Activated effector memory CD4-positive, alpha-beta T cell treated with anti-CD3 and anti-CD28 coated beads, Interleukin-2, amount 50 U/mL, for 16 hours (primary cell): ENCODE results near the gene ZBTB37.
"Not testable (repeated sequence)": the region's sequence is repeated elsewhere in the genome, so short reads cannot be mapped to it uniquely, and the experiment has no call there.

Experiments used
- DNase-seq: peaks from one replicate; pipeline ENCODE4 v3.0.0-alpha.2; 2020

ZBTB37 gene

DNA sequence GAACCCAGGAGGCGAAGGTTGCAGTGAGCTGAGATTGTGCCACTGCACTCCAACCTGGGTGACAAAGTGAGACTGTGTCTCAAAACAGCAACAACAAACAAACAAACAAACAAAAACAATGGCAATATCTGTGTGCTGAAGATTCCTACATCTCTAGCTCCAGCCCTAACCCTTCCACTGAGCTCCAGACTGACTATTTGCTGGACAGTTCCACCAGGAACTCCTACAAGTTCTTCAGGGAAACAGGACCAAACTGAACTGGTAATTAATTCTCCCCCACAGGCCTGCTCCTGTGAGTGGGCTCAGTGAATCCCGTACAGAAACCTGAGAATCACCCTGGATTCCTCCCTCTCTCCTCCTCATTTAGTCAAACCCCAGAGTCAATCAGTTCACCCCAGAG is 47.4 kb downstream of the ZBTB37 start:
- DNase-seq: no peak

DNA sequence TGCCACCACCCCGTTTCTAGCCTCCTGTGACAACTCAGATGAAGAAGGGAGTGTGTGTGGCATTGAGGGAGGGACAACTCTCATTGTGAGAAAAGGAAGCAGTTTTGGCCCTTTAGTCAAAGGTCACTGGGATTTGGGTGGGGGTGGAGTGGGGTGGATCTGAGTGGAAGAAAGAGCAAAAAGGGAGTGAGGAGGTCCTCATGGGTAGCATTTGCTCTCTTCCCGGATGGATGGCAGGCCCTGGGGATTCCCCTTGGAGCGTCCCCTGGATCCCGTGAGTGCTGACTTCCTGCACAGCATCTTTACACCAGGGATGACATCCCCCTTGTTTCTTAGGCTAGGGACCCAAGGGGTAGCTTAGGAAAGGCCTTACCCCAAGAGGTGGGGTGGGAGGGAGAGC is 48.5 kb downstream of the ZBTB37 start:
- no peak for DNase-seq

DNA sequence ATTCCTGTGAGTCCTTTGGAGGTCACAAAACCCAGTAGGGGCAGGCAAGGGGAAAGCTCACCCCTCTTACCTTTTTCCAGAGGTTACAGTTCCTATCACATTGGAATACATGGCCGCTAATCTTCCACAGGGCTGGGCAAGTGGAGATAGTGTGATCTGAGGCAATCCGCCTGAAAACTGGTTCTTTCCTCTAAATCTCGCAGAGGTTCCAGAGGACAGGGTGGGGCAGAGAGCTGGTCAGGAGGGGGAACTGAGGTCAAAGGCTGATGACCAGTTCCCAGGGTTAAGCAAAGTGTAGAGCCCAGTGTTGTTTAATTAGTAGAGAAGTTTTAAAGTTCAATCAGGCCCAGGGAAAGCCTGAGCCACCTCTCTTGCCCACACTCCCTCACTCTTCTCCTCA is 49.0 kb downstream of the ZBTB37 start, which contains the start of gene SERPINC1:
SERPINC1 (minus strand) TSS at position 179 of the 400 bp plus-strand sequence; CDS start at position 111, 68 bp downstream.
- DNase-seq: no peak

DNA sequence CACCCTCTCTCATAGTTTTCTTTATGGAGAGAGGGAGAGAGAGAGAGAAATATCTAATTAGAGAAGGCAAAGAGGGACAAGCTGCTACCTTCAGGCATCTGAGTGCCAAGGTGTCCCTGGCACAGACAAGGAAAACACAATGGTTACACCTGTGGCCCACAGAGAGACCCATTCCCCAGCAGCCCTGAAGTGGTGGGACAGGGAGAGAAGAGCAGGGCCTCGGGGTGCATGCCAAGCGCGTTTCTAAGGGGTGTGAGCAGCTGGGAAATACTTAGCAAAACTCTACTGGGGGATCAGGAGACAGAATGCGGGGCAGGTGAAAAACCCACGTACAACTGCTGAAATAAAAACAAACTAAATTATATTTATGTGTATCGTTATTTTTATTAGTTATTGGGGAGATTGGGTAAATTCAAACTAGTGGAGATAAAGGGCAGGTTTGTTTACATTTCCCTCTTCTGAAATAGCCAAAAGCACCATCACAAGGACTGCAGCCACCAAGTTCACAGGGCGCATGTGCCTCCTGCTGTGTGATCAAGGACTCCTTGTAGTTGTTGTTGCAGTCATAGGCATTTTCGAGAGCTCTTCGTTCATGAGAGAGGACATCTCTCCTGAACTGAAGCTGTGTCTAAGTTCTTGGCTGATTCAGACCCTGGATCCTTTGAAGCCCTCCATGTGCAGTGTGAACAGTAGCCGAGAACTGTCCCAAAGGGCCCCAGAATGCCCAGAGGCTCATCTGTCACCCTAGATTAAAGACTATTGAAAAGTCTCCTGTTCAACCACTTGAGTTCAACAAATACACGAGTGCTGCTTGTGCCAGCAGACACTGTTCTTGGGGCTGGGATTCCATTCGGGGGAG is 49.7 kb downstream of the ZBTB37 start:
- DNase-seq: no peak

DNA sequence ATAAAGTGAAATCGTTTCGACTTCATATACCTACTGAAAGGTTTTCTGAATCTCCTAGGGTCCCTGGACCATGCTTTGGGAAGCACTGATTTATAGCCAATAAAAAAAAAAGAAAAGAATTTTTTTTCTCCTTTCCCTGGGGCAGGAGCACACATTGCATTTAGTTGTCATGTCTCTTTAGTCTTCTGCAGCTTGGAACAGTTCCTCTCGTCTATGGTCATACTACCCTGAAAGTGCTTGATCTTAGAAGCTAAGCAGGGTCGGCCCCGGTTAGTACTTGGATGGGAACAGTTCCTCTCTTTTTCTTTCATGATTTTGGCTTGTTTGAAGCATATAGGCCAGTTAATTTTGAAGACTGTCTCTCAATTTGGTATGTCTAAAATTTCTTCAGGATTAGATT is 52.7 kb downstream of the ZBTB37 start:
- DNase-seq: no peak

DNA sequence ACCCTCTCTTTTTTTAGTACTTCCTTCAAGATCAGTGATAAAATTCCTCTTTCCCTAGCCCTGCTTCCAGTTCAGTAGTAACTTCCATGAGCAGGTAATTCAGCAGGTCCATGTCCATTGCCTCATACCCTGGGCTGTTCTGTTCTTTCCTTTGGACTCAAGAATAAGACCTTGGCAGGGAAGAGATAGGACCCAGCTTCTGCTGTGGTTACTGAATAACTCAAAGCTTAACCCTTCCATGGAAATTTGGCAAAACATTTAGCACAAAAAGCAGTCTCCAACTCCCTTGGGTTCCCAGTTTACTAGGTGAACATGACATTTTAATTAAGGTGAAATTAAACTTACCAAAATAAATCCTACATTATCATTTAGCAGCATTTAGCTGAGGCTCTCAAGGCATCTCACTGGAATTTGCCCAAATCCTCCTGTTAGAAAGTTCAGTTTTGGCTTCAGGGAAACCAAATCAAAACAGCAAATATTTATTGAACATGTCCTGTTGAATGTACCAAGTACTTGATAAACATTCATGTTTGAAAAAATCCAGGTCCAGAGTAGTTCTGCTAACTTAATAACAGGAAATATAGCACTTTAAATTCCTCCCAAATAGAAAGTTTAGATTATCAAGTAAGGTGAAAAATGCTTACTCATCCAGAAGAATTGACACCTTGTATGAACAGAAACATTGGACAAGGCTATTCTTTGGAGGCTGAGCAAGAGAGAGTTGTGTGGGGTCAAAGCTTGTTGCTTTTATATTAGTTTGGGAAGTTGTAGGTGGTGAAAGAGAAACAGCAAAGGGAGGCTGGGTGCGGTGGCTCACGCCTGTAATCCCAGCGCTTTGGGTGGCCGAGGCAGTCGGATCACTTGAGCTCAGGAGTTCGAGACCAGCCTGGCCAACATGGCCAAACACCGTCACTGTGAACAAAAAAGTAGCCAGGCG is 57.4 kb downstream of the ZBTB37 start:
- DNase-seq: no peak

DNA sequence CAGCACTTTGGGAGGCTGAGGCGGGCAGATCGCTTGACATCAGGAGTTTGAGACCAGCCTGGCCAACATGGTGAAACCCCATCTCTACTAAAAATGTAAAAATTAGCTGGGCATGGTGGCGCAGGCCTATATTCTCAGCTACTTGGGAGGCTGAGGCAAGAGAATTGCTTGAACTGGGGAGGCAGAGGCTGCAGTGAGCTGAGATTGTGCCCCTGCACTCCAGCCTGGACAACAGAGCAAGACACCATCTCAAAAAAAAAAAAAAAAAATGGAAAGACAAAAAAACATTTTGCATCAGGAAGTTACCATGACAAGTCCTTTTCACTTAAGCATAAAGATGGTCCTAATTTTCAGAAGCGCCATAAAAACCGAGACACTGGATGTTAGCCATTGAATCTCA is 62.4 kb downstream of the ZBTB37 start:
- DNase-seq: not testable (repeated sequence)

DNA sequence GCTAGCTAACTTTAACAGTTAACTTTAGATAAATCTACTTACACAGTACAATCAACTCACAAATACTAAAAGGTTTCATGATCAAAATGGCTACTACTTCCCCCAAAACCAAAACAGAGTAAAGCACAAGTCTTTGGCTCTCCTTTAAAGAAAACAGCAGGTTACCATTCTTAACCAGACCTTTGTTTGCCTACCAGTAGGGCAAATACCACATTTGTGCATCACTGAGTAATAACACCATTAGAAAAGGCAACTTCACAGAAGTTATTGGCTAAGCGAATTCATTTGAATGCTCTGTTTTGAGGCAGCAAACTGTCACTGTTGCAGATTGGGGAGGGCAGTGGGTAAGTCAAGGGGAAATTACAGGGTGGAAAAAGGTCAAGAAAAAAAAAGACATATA is 66.3 kb downstream of the ZBTB37 start:
- no peak for DNase-seq

DNA sequence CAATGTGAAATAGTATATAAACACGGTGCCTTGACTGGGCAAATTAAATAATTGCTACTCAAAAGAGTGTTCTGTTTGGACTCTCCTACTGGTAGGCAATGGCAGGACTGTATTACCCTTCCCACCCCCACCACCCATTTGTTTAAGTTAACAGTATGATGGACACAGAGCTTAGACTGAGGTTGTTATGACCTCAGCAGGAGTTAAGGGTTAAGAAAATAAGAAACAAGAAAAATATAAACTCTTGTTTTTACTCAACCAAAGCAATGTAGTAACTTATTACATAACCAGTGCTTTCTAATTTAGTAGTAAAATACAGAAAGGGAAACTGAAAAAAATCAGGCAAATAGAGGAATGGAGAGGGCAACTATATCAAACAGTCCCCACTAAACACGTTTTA is 68.9 kb downstream of the ZBTB37 start:
- DNase-seq: no peak

DNA sequence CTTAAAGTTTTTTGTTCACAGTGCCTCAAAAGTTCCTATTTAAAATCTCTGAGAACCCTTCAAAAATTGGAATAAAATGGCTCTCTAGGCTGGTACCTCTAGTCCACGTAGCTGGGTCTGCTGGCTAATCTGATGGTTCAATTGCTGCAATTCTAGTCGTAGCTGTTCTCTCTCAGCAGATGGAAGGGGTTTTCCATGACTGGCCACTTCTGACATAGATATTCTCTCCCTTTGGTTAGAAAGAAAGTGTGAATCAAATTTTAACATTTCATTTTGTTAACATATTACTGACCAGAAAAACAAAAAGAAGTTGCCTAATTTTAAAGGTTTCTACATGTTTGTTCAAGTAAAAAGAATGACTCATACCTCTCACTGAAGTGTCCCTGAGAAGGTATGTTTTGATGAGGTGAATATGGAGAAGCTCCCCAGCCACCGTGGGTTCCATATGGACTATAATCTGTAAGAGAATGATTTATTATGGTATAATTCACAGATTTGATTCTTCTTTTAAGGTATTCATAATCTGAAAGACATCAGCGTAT is 78.3 kb downstream of the ZBTB37 start:
- DNase-seq: no peak

DNA sequence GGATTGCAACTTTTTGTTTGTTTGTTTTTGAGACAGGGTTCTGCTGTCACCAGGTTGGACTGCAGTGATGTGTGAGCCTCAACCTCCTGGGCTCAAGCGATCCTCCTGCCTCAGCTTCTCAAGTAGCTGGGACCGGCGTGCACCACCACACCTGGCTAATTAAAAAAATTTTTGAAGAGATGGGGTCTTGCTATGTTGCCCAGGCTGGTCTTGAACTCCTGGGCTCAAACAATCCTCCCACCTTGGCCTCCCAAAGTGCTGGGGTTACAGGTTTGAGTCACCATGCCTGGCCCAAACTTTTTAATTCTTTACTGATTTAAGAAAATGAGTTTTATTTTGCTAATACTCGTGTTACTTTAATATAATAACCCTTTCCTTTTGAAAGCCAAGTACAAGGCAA is 80.4 kb downstream of the ZBTB37 start:
- no peak for DNase-seq
